HG03469 (cell line): ENCODE results near the gene SORCS3.

Source experiments
- ATAC-seq: cut with Tn5 transposase; IDR thresholded peaks from one replicate; pipeline ENCODE4 v1.9.1; 2021; ENCODE audit warnings: mild to moderate bottlenecking, moderate library complexity, moderate number of reproducible peaks; ENCODE audit not compliant: unreplicated experiment

Gene SORCS3

GRCh38 chr10:105071980-105072379 lies 430.9 kb downstream of the SORCS3 start:
- ATAC-seq: no peak

GRCh38 chr10:105073999-105074398 lies 432.9 kb downstream of the SORCS3 start:
- no peak for ATAC-seq

GRCh38 chr10:105075031-105075430 lies 433.9 kb downstream of the SORCS3 start:
- ATAC-seq: no peak

- no peak for ATAC-seq
These were observed 444.9 kb downstream of the SORCS3 start for GRCh38 chr10:105085980-105086379.

GRCh38 chr10:105094048-105094447 lies 453.0 kb downstream of the SORCS3 start:
- ATAC-seq: no peak

- no peak for ATAC-seq
These were observed 455.2 kb downstream of the SORCS3 start for GRCh38 chr10:105096316-105096715.

- ATAC-seq: no peak
These were observed 461.9 kb downstream of the SORCS3 start for GRCh38 chr10:105102977-105103376.

- no peak for ATAC-seq
These were observed 463.2 kb downstream of the SORCS3 start for GRCh38 chr10:105104297-105104696.

GRCh38 chr10:105109164-105109563 lies 468.1 kb downstream of the SORCS3 start:
- ATAC-seq: no peak

- no peak for ATAC-seq
These were observed 471.8 kb downstream of the SORCS3 start for GRCh38 chr10:105112862-105113261.

- ATAC-seq: no peak
These were observed 472.6 kb downstream of the SORCS3 start for GRCh38 chr10:105113666-105114065.

- ATAC-seq: no peak
These were observed 480.7 kb downstream of the SORCS3 start for GRCh38 chr10:105121743-105122142.

GRCh38 chr10:105128111-105128510 lies 487.0 kb downstream of the SORCS3 start:
- no peak for ATAC-seq

- no peak for ATAC-seq
These were observed 497.3 kb downstream of the SORCS3 start for GRCh38 chr10:105138358-105138757.

GRCh38 chr10:105139363-105139896 lies 498.3 kb downstream of the SORCS3 start:
- ATAC-seq: no peak

- ATAC-seq: no peak
These were observed 499.5 kb downstream of the SORCS3 start for GRCh38 chr10:105140600-105140999.

GRCh38 chr10:105145711-105146110 lies 504.6 kb downstream of the SORCS3 start:
- ATAC-seq: no peak

GRCh38 chr10:105146436-105146835 lies 505.3 kb downstream of the SORCS3 start:
- no peak for ATAC-seq

- no peak for ATAC-seq
These were observed 507.4 kb downstream of the SORCS3 start for GRCh38 chr10:105148456-105148855.

GRCh38 chr10:105148921-105149320 lies 507.8 kb downstream of the SORCS3 start:
- no peak for ATAC-seq

GRCh38 chr10:105149371-105149891 lies 508.3 kb downstream of the SORCS3 start:
- ATAC-seq: no peak

GRCh38 chr10:105150259-105150880 lies 509.3 kb downstream of the SORCS3 start:
- no peak for ATAC-seq

- ATAC-seq: no peak
These were observed 513.6 kb downstream of the SORCS3 start for GRCh38 chr10:105154736-105155135.
